RWPE1 (cell line): ENCODE measurements around the gene RERE.

Experiments used
- CTCF ChIA-PET: fragments of 350-600 bp; sonication (Branson Sonifier 250); formaldehyde crosslinking; extraction: SDS; loops from one replicate; lab custom pipeline; 2021; lab: Yijun Ruan, JAX
- POLR2A ChIA-PET: fragments of 400-600 bp; formaldehyde crosslinking; extraction: SDS; loops from one replicate; lab custom pipeline; 2020; ENCODE audit warnings: antibody characterized with exemption; ENCODE audit not compliant: low non-redundant PET; lab: Yijun Ruan, JAX
- DNase-seq: peaks from one replicate; pipeline ENCODE4 v3.0.0; 2012; ENCODE audit warnings: low spot score
- H3K27ac ChIP-seq: fragments of 450-650 bp; 2 replicates; pipeline ENCODE4 v1.5.1; 2017
- CTCF ChIP-seq: fragments of 450-650 bp; conservative IDR thresholded peaks from 2 replicates; pipeline ENCODE4 v1.5.1; 2017; ENCODE audit warnings: low read depth, mild to moderate bottlenecking

The RERE gene

DNA sequence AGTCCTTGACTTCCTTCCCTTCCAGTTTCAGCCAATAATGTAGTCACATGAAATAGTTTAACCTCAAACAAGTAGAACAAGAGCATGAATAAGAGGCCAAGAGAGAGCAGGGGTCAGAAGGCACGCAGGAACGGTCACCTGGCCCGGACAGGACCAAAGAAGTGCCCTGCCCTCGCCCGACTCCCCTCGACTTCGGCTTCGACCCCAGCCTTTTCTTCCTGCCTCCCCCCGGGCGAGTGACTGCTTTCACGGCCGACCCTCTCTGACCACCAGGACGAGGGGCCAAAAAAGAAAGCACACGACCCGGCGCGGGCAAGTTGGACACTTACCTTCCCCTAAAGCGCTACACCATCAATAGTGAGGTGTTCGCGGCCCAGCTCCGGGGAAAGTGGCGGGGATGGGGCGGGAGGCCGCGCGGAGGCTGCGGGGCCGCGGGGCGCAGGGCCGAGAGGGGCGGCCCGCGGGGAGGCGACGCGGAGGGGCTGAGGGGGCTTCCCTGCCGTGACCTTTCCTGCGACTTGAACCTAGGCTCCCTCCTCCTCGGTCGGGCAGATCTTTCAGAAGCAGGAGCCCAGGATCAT, 519 bp downstream of the RERE start:
- ChIA-PET POLR2A (interaction anchor here (0.7 kb wide), 3 partner anchors 454 to 714 kb away, joined by 4 to 6 read pairs (median 4); no protein-coding TSS in a partner anchor), CTCF (interaction anchor here (0.6 to 0.7 kb wide), 3 partner anchors 15 to 120 kb away, joined by 3 to 6 read pairs (median 5); no protein-coding TSS in a partner anchor)
- no peak for TF ChIP-seq CTCF
- H3K27ac ChIP-seq: peak overlapping the region; percentile 99
- DNase-seq: no peak

GRCh38 chr1:8816264-8816663, 1.2 kb downstream of the RERE start:
- no peak for TF ChIP-seq CTCF
- CTCF ChIA-PET: interaction anchor here (0.7 kb wide), 1 partner anchor 15 kb away, joined by 5 read pairs; no protein-coding TSS in a partner anchor
- POLR2A ChIA-PET: no interaction called here
- H3K27ac ChIP-seq: 0 out of 2 replicates have a peak overlapping the region, but pooled peaks have one; percentile 99
- no peak for DNase-seq

- DNase-seq: no peak
- no peak overlapping the region for H3K27ac ChIP-seq
- POLR2A ChIA-PET: no interaction called here
- TF ChIP-seq CTCF: no peak
- CTCF ChIA-PET: interaction anchor here (0.6 kb wide), 2 partner anchors 364 to 778 kb away, joined by 3 to 5 read pairs; no protein-coding TSS in a partner anchor
Observed at GRCh38 chr1:8815582-8816151, 1.8 kb downstream of the RERE start.

DNA sequence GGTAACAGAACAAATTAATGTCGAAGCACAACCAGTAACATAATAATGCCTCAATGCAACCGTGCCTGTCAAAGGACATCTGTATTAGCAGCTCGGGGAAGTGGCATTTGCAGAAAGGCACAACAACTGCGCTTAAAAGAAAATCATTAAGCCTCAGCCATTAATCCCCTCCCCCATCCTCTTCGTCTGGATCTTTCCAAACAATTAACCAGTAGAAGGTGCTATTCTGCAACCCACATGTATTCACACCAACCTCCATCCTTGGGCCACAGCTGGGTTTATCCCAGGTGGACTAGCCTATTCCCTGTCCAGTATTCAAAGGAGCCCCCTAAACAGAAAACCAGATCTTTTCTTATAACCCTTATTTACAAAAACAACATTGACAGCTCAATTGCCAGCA, 2.6 kb downstream of the RERE start:
- POLR2A ChIA-PET: no interaction called here
- CTCF ChIA-PET: interaction anchor here (0.6 kb wide), 2 partner anchors 99 to 779 kb away, joined by 3 to 5 read pairs; no protein-coding TSS in a partner anchor
- DNase-seq: no peak
- no peak for TF ChIP-seq CTCF
- H3K27ac ChIP-seq: no peak overlapping the region

DNA sequence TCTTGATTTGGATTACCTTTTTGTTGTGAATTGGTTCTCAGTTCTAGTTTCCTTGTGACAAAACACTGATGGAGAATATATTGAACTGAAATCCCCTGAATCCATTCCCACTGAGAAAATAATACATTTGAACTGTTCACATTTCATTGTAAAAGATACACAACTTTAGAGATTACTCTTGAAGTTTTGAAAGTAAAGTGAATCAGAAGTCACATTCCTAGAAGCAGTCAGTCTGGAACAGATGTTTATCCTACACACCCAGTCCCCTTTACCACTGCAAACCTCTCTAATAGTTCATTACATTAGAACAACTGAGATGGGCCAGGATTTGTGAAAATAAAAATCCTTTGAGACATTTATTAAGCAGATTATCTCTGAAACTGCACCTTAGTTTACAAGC, 3.4 kb downstream of the RERE start:
- no peak overlapping the region for H3K27ac ChIP-seq
- POLR2A ChIA-PET: no interaction called here
- TF ChIP-seq CTCF: no peak
- CTCF ChIA-PET: interaction anchor here (0.6 kb wide), 1 partner anchor 335 kb away, joined by 3 read pairs; no protein-coding TSS in a partner anchor
- DNase-seq: no peak

GRCh38 chr1:8813016-8813763, 4.2 kb downstream of the RERE start:
- H3K27ac ChIP-seq: no peak overlapping the region
- no peak for TF ChIP-seq CTCF
- CTCF ChIA-PET: interaction anchor here (0.6 to 0.7 kb wide), 3 partner anchors 35 to 334 kb away, joined by 3 read pairs; no protein-coding TSS in a partner anchor
- POLR2A ChIA-PET: no interaction called here
- DNase-seq: no peak
